Muscle layer of colon (tissue), 2 donors: ENCODE data around the gene CLECL1.

ENCODE experiments used
- H3K27ac ChIP-seq: one replicate; pipeline ENCODE4 v1.7.0; 2013; ENCODE audit warnings: low read depth, mild to moderate bottlenecking, low read length, moderate library complexity
- H3K27me3 ChIP-seq, 2 donors: one replicate each; pipeline ENCODE4 v1.7.0; 2013; ENCODE audit warnings: low read length in 2 of 2, mild to moderate bottlenecking in 2 of 2; ENCODE audit not compliant: insufficient read depth in 2 of 2, control insufficient read depth in 1 of 2
- H3K36me3 ChIP-seq: one replicate; pipeline ENCODE4 v1.7.0; 2013; ENCODE audit warnings: mild to moderate bottlenecking, low read length; ENCODE audit not compliant: insufficient read depth
- H3K4me1 ChIP-seq: one replicate; pipeline ENCODE4 v1.7.0; 2013; ENCODE audit warnings: mild to moderate bottlenecking, low read length; ENCODE audit not compliant: insufficient read depth
- H3K4me3 ChIP-seq, 2 donors: one replicate each; pipeline ENCODE4 v1.7.0; 2013; ENCODE audit warnings: low read length in 2 of 2, low read depth in 1 of 2, mild to moderate bottlenecking in 1 of 2, moderate library complexity in 1 of 2
- H3K9ac ChIP-seq: one replicate; pipeline ENCODE4 v1.7.0; 2013; ENCODE audit warnings: low read length
- H3K9me3 ChIP-seq: one replicate; pipeline ENCODE4 v1.7.0; 2013; ENCODE audit warnings: mild to moderate bottlenecking, low read length
- donor health status: abdominal sarcoma.
- donor health status: Adenocarcinoma of cecum.

The CLECL1 gene

DNA sequence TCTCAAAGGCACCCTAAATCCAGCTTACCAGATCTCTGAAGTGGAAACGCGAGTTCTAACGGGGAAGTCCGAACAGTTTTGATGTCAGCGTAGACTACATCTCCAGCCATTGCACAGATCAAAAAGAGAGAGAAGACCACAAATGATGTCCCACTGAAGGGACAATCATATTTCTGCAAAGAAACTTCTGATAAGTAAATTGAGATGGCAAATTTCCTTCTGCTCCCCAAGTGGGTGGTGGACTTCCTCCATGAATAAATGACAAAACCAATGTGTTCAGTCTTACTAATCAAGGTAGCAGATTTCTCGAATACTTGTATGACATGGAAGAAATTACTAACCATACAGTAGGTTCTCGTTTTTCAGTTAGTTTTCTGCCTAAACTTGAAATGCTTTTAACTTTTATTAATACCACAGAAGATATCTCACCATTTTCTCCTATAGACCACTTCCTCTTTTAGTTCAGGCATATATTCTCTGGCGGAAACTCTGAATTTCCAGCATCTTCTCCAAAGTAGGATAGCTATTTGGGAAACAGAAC, at the start of gene CLECL1:
Gene CLECL1 (minus strand): TSS at position 177 of the 541 bp plus-strand sequence.
- Histone ChIP-seq H3K4me3 (no peak within 1 kb of the TSS), H3K27ac (no peak within 1 kb of the TSS), H3K4me1 (no peaks in the 10 kb centered on the region), H3K36me3 (no peaks in the 10 kb centered on the region), H3K9ac (no peak within 1 kb of the TSS), H3K9me3 (no peaks in the 10 kb centered on the region), H3K27me3 (no peaks in the 10 kb centered on the region)

DNA sequence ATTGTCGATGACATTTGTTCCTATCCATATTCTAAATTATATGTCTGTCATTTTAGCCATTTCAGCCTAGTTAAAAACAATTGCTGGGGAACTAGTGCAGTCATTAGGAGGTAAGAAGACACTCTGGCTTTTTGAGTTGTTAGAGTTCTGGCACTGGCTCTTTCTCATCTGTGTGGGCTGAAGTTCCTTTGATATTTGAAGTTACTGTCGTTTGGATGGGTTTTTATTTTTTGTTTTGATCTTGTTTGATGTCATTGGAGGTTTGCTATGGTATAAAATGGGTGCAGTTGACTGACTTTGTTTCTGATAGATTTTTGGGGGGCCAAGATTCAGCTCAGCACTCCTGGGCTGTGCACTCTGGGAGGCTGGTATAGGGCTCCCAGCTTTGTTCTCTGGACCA, 48.5 kb upstream of the CLECL1 start:
- Histone ChIP-seq H3K27me3 (no peaks in the 10 kb centered on the region), H3K36me3 (no peaks in the 10 kb centered on the region), H3K9me3 (no peaks in the 10 kb centered on the region), H3K4me1 (no peaks in the 10 kb centered on the region), H3K4me3 (no peak overlapping the region), H3K27ac (no peak overlapping the region), H3K9ac (no peak overlapping the region)

DNA sequence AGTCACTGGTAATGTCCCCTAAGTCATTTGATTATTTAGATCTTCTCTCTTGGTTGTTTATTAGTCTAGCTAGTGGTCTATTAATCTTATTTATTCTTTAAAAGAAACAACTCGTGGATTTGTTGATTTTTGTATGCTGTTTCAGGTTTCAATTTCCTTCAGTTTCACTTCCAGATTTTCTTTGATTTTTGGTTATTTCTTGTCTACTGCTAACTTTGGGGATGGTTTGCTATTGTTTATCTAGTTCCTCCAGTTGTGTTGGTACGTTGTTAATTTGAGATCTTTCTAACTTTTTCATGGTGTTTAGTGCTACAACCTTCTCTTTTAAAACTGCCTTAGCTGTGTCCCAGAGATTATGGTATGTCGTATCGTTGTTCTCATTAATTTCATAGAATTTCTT, 46.3 kb upstream of the CLECL1 start:
- Histone ChIP-seq H3K27me3 (no peaks in the 10 kb centered on the region), H3K4me1 (no peaks in the 10 kb centered on the region), H3K9ac (no peak overlapping the region), H3K27ac (no peak overlapping the region), H3K9me3 (no peaks in the 10 kb centered on the region), H3K4me3 (no peak overlapping the region), H3K36me3 (no peaks in the 10 kb centered on the region)

GRCh38 chr12:9776781-9777180, 43.9 kb upstream of the CLECL1 start:
- no peak overlapping the region for H3K27ac ChIP-seq
- no peak overlapping the region for H3K9ac ChIP-seq
- no peaks in the 10 kb centered on the region for H3K9me3 ChIP-seq
- no peaks in the 10 kb centered on the region for H3K27me3 ChIP-seq
- H3K4me1 ChIP-seq, result no peaks in the 10 kb centered on the region
- no peaks in the 10 kb centered on the region for H3K36me3 ChIP-seq
- no peak overlapping the region for H3K4me3 ChIP-seq

DNA sequence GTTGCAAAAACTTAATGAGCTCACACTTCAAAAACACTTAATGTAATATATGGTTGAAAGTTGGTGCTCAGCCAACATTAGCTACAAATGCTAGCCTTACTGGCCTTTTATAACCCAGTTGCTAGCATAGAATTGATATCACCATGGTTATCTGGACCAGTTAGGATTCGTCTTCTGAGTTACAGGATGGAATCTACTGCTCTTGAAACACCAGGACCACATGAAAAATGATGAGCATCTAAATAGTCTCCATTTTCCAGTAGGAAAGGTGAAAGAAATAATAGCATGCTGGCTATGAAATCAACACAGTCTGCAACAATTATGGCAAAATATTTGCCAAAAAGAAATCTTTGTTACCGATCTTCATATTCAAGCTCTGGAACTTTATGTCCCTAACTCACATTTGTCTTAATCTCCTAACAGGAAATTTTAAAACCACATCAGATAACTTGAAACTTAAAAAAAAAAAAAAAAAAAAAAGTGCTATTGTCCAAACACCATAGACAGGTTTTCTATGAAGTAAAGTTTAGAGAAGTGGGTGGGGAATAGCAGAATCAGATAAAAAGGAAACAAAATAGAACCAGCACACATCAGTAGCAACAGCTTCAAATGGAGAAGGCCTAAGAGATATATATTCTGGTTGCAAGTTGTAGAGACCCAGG, 40.5 kb upstream of the CLECL1 start:
- Histone ChIP-seq H3K4me3 (no peak overlapping the region), H3K27me3 (no peaks in the 10 kb centered on the region), H3K27ac (no peak overlapping the region), H3K9ac (no peak overlapping the region), H3K36me3 (no peaks in the 10 kb centered on the region), H3K4me1 (no peaks in the 10 kb centered on the region), H3K9me3 (no peaks in the 10 kb centered on the region)

DNA sequence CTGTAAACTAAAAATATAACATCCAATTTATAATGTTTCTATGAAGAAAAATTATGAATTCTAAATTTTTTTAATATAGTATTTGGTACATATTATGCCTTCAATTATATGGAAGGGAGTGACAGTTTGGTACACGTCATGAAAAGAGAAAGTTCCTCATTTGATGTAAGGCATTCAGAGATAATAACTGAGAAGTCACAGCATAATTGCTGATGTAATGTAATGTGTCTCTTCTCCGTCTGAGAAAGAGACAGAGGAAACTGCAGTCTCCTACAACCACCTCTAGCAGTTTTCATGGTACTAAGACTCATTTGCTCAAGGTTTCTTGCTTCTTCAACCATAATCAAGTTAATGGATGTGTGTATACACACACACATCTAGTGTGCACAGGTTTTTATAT, 30.1 kb upstream of the CLECL1 start:
- H3K27me3 ChIP-seq, result no peaks in the 10 kb centered on the region
- H3K4me3 ChIP-seq, result no peak overlapping the region
- H3K4me1 ChIP-seq, result no peaks in the 10 kb centered on the region
- H3K9ac ChIP-seq, result no peak overlapping the region
- H3K27ac ChIP-seq, result no peak overlapping the region
- no peaks in the 10 kb centered on the region for H3K9me3 ChIP-seq
- H3K36me3 ChIP-seq, result no peaks in the 10 kb centered on the region

DNA sequence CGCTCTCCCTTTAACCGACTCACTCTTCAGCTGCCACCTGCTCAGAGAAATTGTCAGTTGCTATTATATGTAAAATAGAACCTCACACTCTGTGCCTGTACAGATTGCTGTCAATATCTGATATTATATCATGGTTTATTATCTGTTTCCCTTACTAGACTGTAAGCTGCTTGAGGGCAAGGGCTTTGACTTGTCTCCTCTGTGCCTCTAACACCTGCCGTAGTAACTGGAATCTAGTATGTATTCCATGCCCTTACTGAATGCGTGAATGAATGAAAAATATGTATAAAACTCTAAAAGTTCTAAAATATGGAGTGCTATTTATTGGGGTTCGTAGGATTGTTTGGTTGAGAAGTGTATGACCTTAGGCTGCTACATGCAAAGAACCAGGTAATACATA, 29.5 kb upstream of the CLECL1 start:
- H3K27ac ChIP-seq, result no peak overlapping the region
- H3K27me3 ChIP-seq, result no peaks in the 10 kb centered on the region
- H3K9me3 ChIP-seq, result no peaks in the 10 kb centered on the region
- no peaks in the 10 kb centered on the region for H3K4me1 ChIP-seq
- no peak overlapping the region for H3K9ac ChIP-seq
- no peak overlapping the region for H3K4me3 ChIP-seq
- H3K36me3 ChIP-seq, result no peaks in the 10 kb centered on the region

DNA sequence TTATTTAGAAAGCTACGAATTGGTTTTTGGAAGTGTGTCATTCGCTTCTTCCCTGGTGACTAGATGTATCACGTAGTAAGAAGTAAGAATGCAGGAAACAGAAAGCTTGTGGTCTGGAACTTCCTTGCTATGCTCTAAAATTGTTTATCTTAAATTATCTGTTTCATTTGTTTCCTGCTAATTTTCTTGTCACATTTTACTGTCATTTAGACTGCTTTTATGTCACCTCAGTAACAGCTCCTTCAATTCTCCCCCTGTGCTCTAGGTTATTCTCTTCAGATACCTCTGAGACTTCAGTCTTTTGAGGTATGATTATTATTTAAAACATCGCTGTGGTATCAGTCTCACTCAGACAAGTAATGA, 28.5 kb upstream of the CLECL1 start:
- no peak overlapping the region for H3K9ac ChIP-seq
- no peaks in the 10 kb centered on the region for H3K36me3 ChIP-seq
- H3K27me3 ChIP-seq, result no peaks in the 10 kb centered on the region
- no peaks in the 10 kb centered on the region for H3K4me1 ChIP-seq
- H3K4me3 ChIP-seq, result no peak overlapping the region
- H3K27ac ChIP-seq, result no peak overlapping the region
- H3K9me3 ChIP-seq, result no peaks in the 10 kb centered on the region

GRCh38 chr12:9760699-9761418, 28.0 kb upstream of the CLECL1 start, which contains the start of gene CD69:
TSS of gene CD69 (minus strand) at chr12:9760901. CDS start at chr12:9760820, 81 bp downstream.
- H3K27ac ChIP-seq, result no peak within 1 kb of the TSS
- H3K4me1 ChIP-seq, result no peaks in the 10 kb centered on the region
- H3K9ac ChIP-seq, result no peak within 1 kb of the TSS
- H3K27me3 ChIP-seq, result no peaks in the 10 kb centered on the region
- no peaks in the 10 kb centered on the region for H3K9me3 ChIP-seq
- H3K4me3 ChIP-seq, result no peak within 1 kb of the TSS
- no peaks in the 10 kb centered on the region for H3K36me3 ChIP-seq

- H3K36me3 ChIP-seq, result no peaks in the 10 kb centered on the region
- H3K4me1 ChIP-seq, result no peaks in the 10 kb centered on the region
- H3K27ac ChIP-seq, result no peak overlapping the region
- H3K27me3 ChIP-seq, result no peaks in the 10 kb centered on the region
- no peaks in the 10 kb centered on the region for H3K9me3 ChIP-seq
- no peak overlapping the region for H3K4me3 ChIP-seq
- H3K9ac ChIP-seq, result no peak overlapping the region
These were observed 27.2 kb upstream of the CLECL1 start for GRCh38 chr12:9760120-9760519.

GRCh38 chr12:9759694-9760093, 26.8 kb upstream of the CLECL1 start:
- Histone ChIP-seq H3K27ac (no peak overlapping the region), H3K27me3 (no peaks in the 10 kb centered on the region), H3K36me3 (no peaks in the 10 kb centered on the region), H3K9ac (no peak overlapping the region), H3K9me3 (no peaks in the 10 kb centered on the region), H3K4me1 (no peaks in the 10 kb centered on the region), H3K4me3 (no peak overlapping the region)

GRCh38 chr12:9758119-9758518, 25.2 kb upstream of the CLECL1 start:
- Histone ChIP-seq H3K9ac (no peak overlapping the region), H3K4me3 (no peak overlapping the region), H3K9me3 (no peaks in the 10 kb centered on the region), H3K36me3 (no peaks in the 10 kb centered on the region), H3K27me3 (no peaks in the 10 kb centered on the region), H3K27ac (no peak overlapping the region), H3K4me1 (no peaks in the 10 kb centered on the region)
